Skin of body (tissue), 3 donors: Measurements from ENCODE around the gene FAM81A. TPM values are rescaled to one million over a fixed set of nuclear protein-coding genes. Genes with fewer than 3 reads are reported as not detected.

Source experiments
- DNase-seq: peaks from one replicate; lab custom pipeline; 2025; lab: John Stamatoyannopoulos, UW
- small RNA-seq: library from RNA; depleted of rRNA; stranded (forward); fragments of <200 nt; gene quantifications from one replicate; pipeline ENCODE3, GENCODE V24; 2014; ENCODE audit warnings: low replicate concordance
- total RNA-seq: library from RNA; depleted of rRNA; stranded (reverse); fragments of >200 nt; gene quantifications from one replicate; pipeline ENCODE4 v1.2.3, GENCODE V29; 2014

The FAM81A gene
- total RNA-seq, 1 donor from 2014 or later = 0.39 TPM

DNA sequence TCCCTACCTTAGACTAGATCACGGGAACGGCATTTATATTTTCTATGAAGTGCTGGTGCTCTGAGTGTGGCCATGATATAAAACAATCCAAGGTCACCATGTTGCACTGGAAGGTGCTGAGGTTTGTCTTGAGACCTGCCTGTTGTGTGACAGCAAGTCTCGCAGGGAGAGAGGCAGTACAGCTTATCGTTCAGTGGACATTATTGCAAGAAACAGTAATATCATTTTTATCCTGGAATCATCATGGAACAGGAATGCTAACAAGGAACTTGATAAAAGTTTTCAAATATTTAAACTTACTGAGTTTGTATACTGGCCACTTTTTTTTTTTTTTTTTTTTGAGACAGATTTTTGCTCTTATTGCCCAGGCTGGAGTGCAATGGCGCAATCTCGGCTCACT is 133.6 kb downstream of the FAM81A start:
- no peak for DNase-seq

Small RNAs within 50 kb of the gene (small RNA-seq; reads per million reads assigned to genes)
- gene RF00019 = not detected

Other genes starting within 250 kb of the FAM81A start
- not detected for gene LDHAL6B, start 231.3 kb upstream of the FAM81A start, total RNA-seq
- gene MYO1E, start 65.3 kb upstream of the FAM81A start, total RNA-seq = 58.8 TPM
- not detected for gene GCNT3, start 173.6 kb downstream of the FAM81A start, total RNA-seq
- 25.7 TPM for gene GTF2A2, start 219.3 kb downstream of the FAM81A start, total RNA-seq